H1 (cell line): ENCODE data around the gene NUBPL. TPM values are rescaled to one million over a fixed set of nuclear protein-coding genes. Genes with fewer than 3 reads are reported as not detected.

Experiments used
- CTCF ChIA-PET: fragments of 300-600 bp; sonication (Branson Sonifier 250); formaldehyde crosslinking; loops from one replicate; lab custom pipeline; 2021; ENCODE audit not compliant: partially characterized antibody; lab: Charles Lee
- POLR2A ChIA-PET: fragments of 300-600 bp; sonication (Branson Sonifier 250); formaldehyde crosslinking; loops from one replicate; lab custom pipeline; 2021; ENCODE audit warnings: inconsistent platforms; ENCODE audit not compliant: partially characterized antibody; lab: Charles Lee
- DNase-seq, 2 experiments: peaks; one replicate each; pipeline versions ENCODE4 v3.0.0 to v3.0.0-alpha.2; 2010 to 2022; ENCODE audit warnings: low spot score in 2 of 2, low read depth in 1 of 2, mixed read lengths in 1 of 2
- FAIRE-seq: peaks from 2 replicates; lab custom pipeline; 2011; peaks lifted over from hg19 to GRCh38; lab: Jason Lieb, UNC
- H2AFZ ChIP-seq: 2 replicates; pipeline ENCODE4 v1.8.1; 2012; ENCODE audit warnings: low read length, inconsistent platforms
- H2AK5ac ChIP-seq: 2 replicates; pipeline ENCODE4 v1.6.1; 2013; ENCODE audit warnings: low read depth, low read length
- H2BK120ac ChIP-seq: replicated peaks from 2 replicates; pipeline ENCODE3; 2013; ENCODE audit warnings: low read depth, low read length, inconsistent platforms
- H2BK12ac ChIP-seq: 2 replicates; pipeline ENCODE4 v1.6.1; 2013; ENCODE audit warnings: low read depth, low read length
- H2BK15ac ChIP-seq: 2 replicates; pipeline ENCODE4 v1.6.1; 2013; ENCODE audit warnings: low read length
- H2BK20ac ChIP-seq: 2 replicates; pipeline ENCODE4 v1.6.1; 2013; ENCODE audit warnings: low read length
- H2BK5ac ChIP-seq: 2 replicates; pipeline ENCODE4 v1.6.1; 2013; ENCODE audit warnings: low read depth, low read length
- H3K14ac ChIP-seq: 2 replicates; pipeline ENCODE4 v1.6.1; 2013; ENCODE audit warnings: inconsistent platforms; ENCODE audit not compliant: insufficient read length
- H3K18ac ChIP-seq: 2 replicates; pipeline ENCODE4 v1.6.1; 2013; ENCODE audit warnings: low read length; ENCODE audit errors: extremely low read depth
- H3K23ac ChIP-seq: 2 replicates; pipeline ENCODE4 v1.6.1; 2013; ENCODE audit warnings: inconsistent platforms; ENCODE audit not compliant: insufficient read length
- H3K23me2 ChIP-seq: 2 replicates; pipeline ENCODE4 v1.6.1; 2013; ENCODE audit warnings: low read depth, low read length
- H3K27ac ChIP-seq: 2 replicates; pipeline ENCODE4 v1.6.1; 2011; ENCODE audit warnings: low read depth, low read length, inconsistent platforms
- H3K27me3 ChIP-seq, 4 experiments: replicated peaks in 1 of 4; 1 replicate in 1 of 4; 2 replicates in 3 of 4; pipeline versions ENCODE4 v1.6.1 to v1.8.1; 2011 to 2013; ENCODE audit warnings: low read length in 3 of 4, mild to moderate bottlenecking in 3 of 4, inconsistent platforms in 2 of 4, mixed read lengths in 2 of 4, moderate library complexity in 1 of 4; ENCODE audit not compliant: control insufficient read depth in 3 of 4, insufficient read depth in 3 of 4; ENCODE audit errors: extremely low read depth in 1 of 4
- H3K36me3 ChIP-seq, 4 experiments: 2 replicates each; pipeline versions ENCODE4 v1.6.1 to v1.8.1; 2011 to 2013; ENCODE audit warnings: mild to moderate bottlenecking in 4 of 4, low read length in 3 of 4, moderate library complexity in 2 of 4, control low read depth in 1 of 4, inconsistent platforms in 1 of 4; ENCODE audit not compliant: insufficient read depth in 4 of 4, control insufficient read depth in 2 of 4
- H3K4ac ChIP-seq: replicated peaks from 2 replicates; pipeline ENCODE3; 2013; ENCODE audit warnings: low read length, low read depth, mixed read lengths, inconsistent platforms; ENCODE audit not compliant: insufficient read length
- H3K4me1 ChIP-seq, 4 experiments: replicated peaks in 1 of 4; 1 replicate in 1 of 4; 2 replicates in 3 of 4; pipeline versions ENCODE4 v1.6.1 to v1.8.1; 2011 to 2013; ENCODE audit warnings: low read length in 3 of 4, inconsistent platforms in 2 of 4, mixed read lengths in 1 of 4; ENCODE audit not compliant: insufficient read depth in 4 of 4, control insufficient read depth in 3 of 4
- H3K4me2 ChIP-seq, 2 experiments: 2 replicates each; pipeline versions ENCODE4 v1.6.1 to v1.8.1; 2011 to 2013; ENCODE audit warnings: low read depth in 2 of 2, low read length in 2 of 2, control low read depth in 1 of 2, inconsistent platforms in 1 of 2, mild to moderate bottlenecking in 1 of 2; ENCODE audit not compliant: insufficient read depth in 1 of 2
- H3K4me3 ChIP-seq, 4 experiments: fragments of 200-600, 300-600 bp in 1 of 4; sonication (generic), shearing (Covaris generic), sonication (Bioruptor Twin) in 1 of 4; 2 replicates each; pipeline versions ENCODE4 v1.5.1 to v1.8.1; 2011 to 2016; ENCODE audit warnings: low read length in 4 of 4, low read depth in 3 of 4, control low read depth in 2 of 4, inconsistent platforms in 2 of 4, mild to moderate bottlenecking in 2 of 4, mixed read lengths in 1 of 4, moderate library complexity in 1 of 4; ENCODE audit not compliant: insufficient read depth in 2 of 4; ENCODE audit errors: extremely low read depth in 1 of 4
- H3K56ac ChIP-seq: replicated peaks from 2 replicates; pipeline ENCODE3; 2013; ENCODE audit warnings: low read depth, mild to moderate bottlenecking, mixed read lengths, low read length, inconsistent platforms; ENCODE audit not compliant: insufficient read length
- H3K79me1 ChIP-seq: 2 replicates; pipeline ENCODE4 v1.6.1; 2013; ENCODE audit warnings: low read depth, low read length, control low read depth
- H3K79me2 ChIP-seq, 2 experiments: 2 replicates each; pipeline versions ENCODE4 v1.6.1 to v1.8.1; 2012 to 2013; ENCODE audit warnings: low read length in 2 of 2, mild to moderate bottlenecking in 2 of 2, inconsistent platforms in 1 of 2; ENCODE audit not compliant: insufficient read depth in 2 of 2, control insufficient read depth in 1 of 2
- H3K9ac ChIP-seq, 4 experiments: replicated peaks in 1 of 4; 1 replicate in 1 of 4; 2 replicates in 3 of 4; pipeline versions ENCODE4 v1.6.1 to v1.8.1; 2011 to 2013; ENCODE audit warnings: low read depth in 3 of 4, low read length in 3 of 4, control low read depth in 2 of 4, mild to moderate bottlenecking in 2 of 4, moderate library complexity in 2 of 4, inconsistent platforms in 1 of 4; ENCODE audit errors: extremely low read depth in 1 of 4
- H3K9me3 ChIP-seq, 2 experiments: 2 replicates each; pipeline versions ENCODE4 v1.6.1 to v1.8.1; 2012 to 2013; ENCODE audit warnings: mild to moderate bottlenecking in 2 of 2, moderate library complexity in 2 of 2, control low read depth in 1 of 2, inconsistent platforms in 1 of 2, low read depth in 1 of 2, low read length in 1 of 2, mixed read lengths in 1 of 2; ENCODE audit not compliant: insufficient read depth in 2 of 2
- H4K20me1 ChIP-seq, 2 experiments: replicated peaks in 1 of 2; 2 replicates each; pipeline versions ENCODE3 to v1.8.1; 2011 to 2013; ENCODE audit warnings: inconsistent platforms in 2 of 2, low read length in 2 of 2, mild to moderate bottlenecking in 1 of 2; ENCODE audit not compliant: insufficient read depth in 2 of 2, control insufficient read depth in 1 of 2
- H4K5ac ChIP-seq: 2 replicates; pipeline ENCODE4 v1.6.1; 2013; ENCODE audit warnings: low read length, low read depth, mixed read lengths, inconsistent platforms; ENCODE audit not compliant: insufficient read length
- H4K8ac ChIP-seq: 2 replicates; pipeline ENCODE4 v1.8.0; 2013; ENCODE audit warnings: mild to moderate bottlenecking, moderate library complexity, low read length, inconsistent platforms; ENCODE audit not compliant: insufficient read depth; ENCODE audit errors: extremely low read depth
- H4K91ac ChIP-seq: replicated peaks from 2 replicates; pipeline ENCODE3; 2013; ENCODE audit warnings: low read length, mixed read lengths, inconsistent platforms; ENCODE audit not compliant: insufficient read length
- BACH1 ChIP-seq: IDR thresholded peaks from 2 replicates; pipeline ENCODE4 v1.6.1; 2012; ENCODE audit warnings: low read length, improper control_type of control experiment
- BCL11A ChIP-seq, 2 experiments: IDR thresholded peaks; one replicate each; pipeline ENCODE4 v1.6.1; 2011; ENCODE audit warnings: low read depth in 2 of 2, low read length in 2 of 2, mild to moderate bottlenecking in 2 of 2
- CHD2 ChIP-seq: IDR thresholded peaks from 2 replicates; pipeline ENCODE4 v1.6.1; 2012; ENCODE audit warnings: low read length, improper control_type of control experiment
- CREB1 ChIP-seq: IDR thresholded peaks from 2 replicates; pipeline ENCODE4 v1.6.1; 2012; ENCODE audit warnings: inconsistent platforms
- FOSL1 ChIP-seq: IDR thresholded peaks from 2 replicates; pipeline ENCODE4 v1.6.1; 2011; ENCODE audit warnings: mild to moderate bottlenecking, low read depth, low read length, moderate library complexity; ENCODE audit not compliant: insufficient read depth
- HDAC2 ChIP-seq, 2 experiments: fragments of 300-600 bp in 1 of 2; sonication (generic) in 1 of 2; IDR thresholded peaks; 2 replicates each; pipeline ENCODE4 v1.6.1; 2011 to 2012; ENCODE audit warnings: low read depth in 2 of 2, low read length in 2 of 2, mild to moderate bottlenecking in 2 of 2, moderate library complexity in 2 of 2, borderline replicate concordance in 1 of 2, inconsistent platforms in 1 of 2
- HDAC6 ChIP-seq: IDR thresholded peaks from one replicate; pipeline ENCODE4 v1.7.1; 2012; ENCODE audit warnings: low read depth, mild to moderate bottlenecking, inconsistent platforms, low read length, moderate library complexity
- JUND ChIP-seq: IDR thresholded peaks from 2 replicates; pipeline ENCODE4 v1.6.1; 2011; ENCODE audit warnings: mild to moderate bottlenecking, improper control_type of control experiment, low read length
- NANOG ChIP-seq: IDR thresholded peaks from 2 replicates; pipeline ENCODE4 v1.6.1; 2011; ENCODE audit warnings: low read length, low read depth, mild to moderate bottlenecking, inconsistent platforms; ENCODE audit not compliant: insufficient read depth, poor library complexity, severe bottlenecking
- POLR2A ChIP-seq, 2 experiments: IDR thresholded peaks; 1 replicate in 1 of 2; 2 replicates in 1 of 2; pipeline ENCODE4 v1.6.1; 2011; ENCODE audit warnings: low read depth in 2 of 2, low read length in 2 of 2, mild to moderate bottlenecking in 2 of 2; ENCODE audit errors: control extremely low read depth in 1 of 2
- POLR2AphosphoS5 ChIP-seq: IDR thresholded peaks from 2 replicates; pipeline ENCODE4 v1.6.1; 2011; ENCODE audit warnings: low read depth, low read length
- POU5F1 ChIP-seq: IDR thresholded peaks from 2 replicates; pipeline ENCODE4 v1.6.1; 2011; ENCODE audit warnings: low read depth, mild to moderate bottlenecking, low read length, moderate library complexity
- RXRA ChIP-seq: IDR thresholded peaks from 2 replicates; pipeline ENCODE4 v1.6.1; 2011; ENCODE audit warnings: low read depth, mild to moderate bottlenecking, low read length, moderate library complexity; ENCODE audit not compliant: insufficient read depth
- SIRT6 ChIP-seq: IDR thresholded peaks from one replicate; pipeline ENCODE4 v1.7.1; 2012; ENCODE audit warnings: low read length, inconsistent platforms
- SP4 ChIP-seq: IDR thresholded peaks from 2 replicates; pipeline ENCODE4 v1.6.1; 2012; ENCODE audit warnings: low read length, inconsistent platforms
- TCF12 ChIP-seq: IDR thresholded peaks from 2 replicates; pipeline ENCODE4 v1.6.1; 2011; ENCODE audit warnings: low read depth, mild to moderate bottlenecking, low read length
- WGBS, 2 experiments: shearing (Covaris generic) in 1 of 2; methylation state at CpG; one replicate each; pipeline versions ENCODE4 v1.1.6 to v1.1.7; 2013 to 2015; ENCODE audit warnings: low lambda C conversion rate in 2 of 2, mixed read lengths in 2 of 2, inconsistent platforms in 1 of 2, low coverage in 1 of 2, missing lambda C conversion rate in 1 of 2; ENCODE audit not compliant: insufficient replicate concordance in 2 of 2, insufficient coverage in 1 of 2, insufficient read length in 1 of 2; ENCODE audit errors: extremely low coverage in 1 of 2, missing lambda C conversion rate in 1 of 2; 5-methylcytosine and 5-hydroxymethylcytosine counted together
- polyA plus RNA-seq, 7 experiments: library from polyadenylated mRNA; depleted of rRNA in 3 of 7; stranded (reverse) in 5 of 7; unstranded in 2 of 7; fragments of >200 nt in 5 of 7; fragments of 200-250 nt in 2 of 7; gene quantifications; 1 replicate in 5 of 7; 2 replicates in 1 of 7; 4 replicates in 1 of 7; pipeline versions ENCODE4 v1.2.1 to v1.2.3, GENCODE V29; 2011 to 2013; ENCODE audit warnings: missing spikeins in 2 of 7, mixed read lengths in 2 of 7
- total RNA-seq: library from RNA; stranded (reverse); fragmentation: NEBNext Ultra II Directional; extraction: Animal tissue kit (Norgen Biotek cat#: 25700); gene quantifications from 2 replicates; pipeline ENCODE4 v1.2.1, GENCODE V29; 2021

The NUBPL gene
- total and polyA plus RNA-seq, 2 of the 8 experiments (the other 6 are each of a cell fraction or from before 2014, with no cell fraction given): 1.6 to 6.8 TPM

DNA sequence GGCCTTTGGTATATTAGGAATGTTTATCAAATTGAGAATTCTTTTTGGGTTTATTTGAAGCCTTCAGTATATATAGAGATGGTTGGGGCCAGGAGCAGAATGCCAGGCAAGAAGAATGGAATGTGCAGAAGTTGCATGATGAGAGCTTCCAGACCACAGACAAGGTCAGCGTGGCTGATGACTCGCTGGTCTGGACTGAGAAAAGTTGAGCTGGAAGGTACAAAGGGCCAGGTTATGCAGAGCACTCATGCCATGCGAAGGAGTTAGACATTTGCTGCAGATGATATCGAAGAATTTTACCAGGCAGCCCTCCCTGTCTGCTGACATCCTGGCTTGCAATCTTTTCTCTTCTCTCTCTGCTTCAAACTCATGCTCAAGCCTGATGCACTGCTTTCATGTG, 319.7 kb downstream of the NUBPL start:
- no peak overlapping the region for H3K9ac ChIP-seq
- no peak overlapping the region for H3K4ac ChIP-seq
- H2AK5ac ChIP-seq: no peak overlapping the region
- no peaks in the 10 kb centered on the region for H3K4me1 ChIP-seq
- no peaks in the 10 kb centered on the region for H3K9me3 ChIP-seq
- no peak overlapping the region for H3K18ac ChIP-seq
- no peak overlapping the region for H3K23ac ChIP-seq
- POLR2A ChIA-PET: no interaction called here
- DNase-seq (no peak), FAIRE-seq (no peak)
- no peak overlapping the region for H2BK12ac ChIP-seq
- no peak overlapping the region for H3K27ac ChIP-seq
- no peak overlapping the region; the same call in 1 of the 2 replicates for H4K8ac ChIP-seq
- H2BK120ac ChIP-seq: no peak overlapping the region
- no peaks in the 10 kb centered on the region for H3K27me3 ChIP-seq
- H4K5ac ChIP-seq: no peak overlapping the region
- no peaks in the 10 kb centered on the region for H4K20me1 ChIP-seq
- no peak overlapping the region for H3K56ac ChIP-seq
- no peak overlapping the region for H2BK20ac ChIP-seq
- H3K14ac ChIP-seq: no peak overlapping the region
- no peak overlapping the region for H2BK5ac ChIP-seq
- no peak overlapping the region for H3K4me2 ChIP-seq
- TF ChIP-seq SIRT6 (no peak), CHD2 (no peak), POLR2A (IDR thresholded peaks at IDR 0.05; ENCODE audit: control extremely low read depth in 1 of 2, low read depth in 2 of 2, low read length in 2 of 2) (no peak), POLR2AphosphoS5 (no peak), SP4 (no peak), NANOG (no peak), HDAC2 (IDR thresholded peaks at IDR 0.05; ENCODE audit: borderline replicate concordance in 1 of 2, low read depth in 2 of 2, low read length in 2 of 2) (no peak), POU5F1 (no peak), CREB1 (no peak), BACH1 (no peak), BCL11A (IDR thresholded peaks at IDR 0.05; ENCODE audit: low read depth in 2 of 2, low read length in 2 of 2) (no peak), HDAC6 (no peak), JUND (no peak), TCF12 (no peak), RXRA (no peak), FOSL1 (no peak)
- H2AFZ ChIP-seq: no peak overlapping the region
- H3K23me2 ChIP-seq: no peaks in the 10 kb centered on the region
- H3K79me1 ChIP-seq: no peaks in the 10 kb centered on the region
- 92% methylated on average over 4 of the region's 4 CpGs; no CpG with 5 or more reads in 1 of the 2 experiments for WGBS, 2 experiments
- H3K4me3 ChIP-seq: no peak overlapping the region
- CTCF ChIA-PET: interaction anchor here (0.6 kb wide), 1 partner anchor 133 kb away, joined by 3 read pairs; no protein-coding TSS in a partner anchor
- H3K36me3 ChIP-seq: no peaks in the 10 kb centered on the region
- H3K79me2 ChIP-seq: no peaks in the 10 kb centered on the region
- no peak overlapping the region for H4K91ac ChIP-seq
- no peak overlapping the region for H2BK15ac ChIP-seq
